HCT116 (cell line): ENCODE measurements around the gene CXADR.

ENCODE experiments used
- CEBPB ChIP-seq: IDR thresholded peaks from 2 replicates; pipeline ENCODE4 v1.6.1; 2012; ENCODE audit warnings: low read depth
- CTCF ChIP-seq, 3 experiments: fragments of 200-600 bp in 1 of 3; sonication (generic) in 1 of 3; IDR thresholded peaks in 2 of 3; conservative IDR thresholded peaks in 1 of 3; 2 replicates each; pipeline ENCODE4 v1.5.1; 2012 to 2017; ENCODE audit warnings: low read depth in 2 of 3, low read length in 2 of 3, antibody characterized with exemption in 1 of 3, borderline replicate concordance in 1 of 3, control low read depth in 1 of 3, mild to moderate bottlenecking in 1 of 3, mixed read lengths in 1 of 3, mixed run types in 1 of 3, moderate library complexity in 1 of 3; ENCODE audit not compliant: insufficient read depth in 1 of 3
- EZH2 ChIP-seq: fragments of 200-600 bp; sonication (generic); IDR thresholded peaks from 2 replicates; pipeline ENCODE4 v1.6.1; 2017; ENCODE audit warnings: antibody characterized with exemption, mixed run types
- MAX ChIP-seq: IDR thresholded peaks from 2 replicates; pipeline ENCODE4 v1.6.1; 2012
- POLR2A ChIP-seq: IDR thresholded peaks from 2 replicates; pipeline ENCODE4 v1.7.0; 2011; ENCODE audit warnings: borderline replicate concordance; ENCODE audit not compliant: insufficient read depth, insufficient read length; ENCODE audit errors: extremely low read depth
- POLR2AphosphoS5 ChIP-seq: IDR thresholded peaks from 2 replicates; pipeline ENCODE4 v1.6.1; 2011; ENCODE audit warnings: mild to moderate bottlenecking, low read depth, low read length, moderate library complexity
- SIN3A ChIP-seq: IDR thresholded peaks from 2 replicates; pipeline ENCODE4 v1.6.1; 2012; ENCODE audit warnings: low read depth
- SP1 ChIP-seq: IDR thresholded peaks from 2 replicates; pipeline ENCODE4 v1.6.1; 2012; ENCODE audit warnings: low read depth
- YY1 ChIP-seq: IDR thresholded peaks from 2 replicates; pipeline ENCODE4 v1.6.1; 2011; ENCODE audit warnings: low read length, low read depth, moderate library complexity, mild to moderate bottlenecking; ENCODE audit not compliant: insufficient replicate concordance; ENCODE audit errors: extremely low read depth
- ZFX ChIP-seq: fragments of 450-650 bp; IDR thresholded peaks from 2 replicates; pipeline ENCODE4 v1.6.1; 2017
- TF ChIP-seq, protein P1 (sequence below): IDR thresholded peaks from 2 replicates; pipeline ENCODE4 v1.6.1; 2012; ENCODE audit warnings: low read depth
- TF ChIP-seq, protein P2 (sequence below): IDR thresholded peaks from 2 replicates; pipeline ENCODE4 v1.6.1; 2012

DNA sequence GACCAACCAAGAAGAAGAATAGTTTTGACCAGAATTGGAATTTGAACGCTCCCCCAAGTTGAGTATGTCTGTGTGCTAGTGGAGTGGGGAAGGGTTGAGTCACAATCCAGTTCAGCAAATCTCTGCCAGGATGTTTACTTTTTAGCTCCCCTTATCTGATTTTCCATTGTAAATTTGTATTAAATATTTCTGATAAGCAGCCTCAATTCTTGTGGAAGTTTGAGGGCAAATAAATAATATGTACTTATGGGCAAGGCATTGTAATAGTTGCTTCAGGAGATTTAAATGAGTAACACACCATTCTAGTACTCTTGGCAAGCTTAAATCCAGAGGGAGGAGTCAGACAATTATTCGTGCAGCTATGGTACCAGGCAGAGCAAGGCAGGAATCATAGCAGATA is 14.4 kb downstream of the CXADR start:
- TF ChIP-seq CEBPB (no peak), CTCF (IDR thresholded peaks at IDR 0.05 in 2 of 3, conservative IDR thresholded peaks at IDR 0.05 in 1 of 3; ENCODE audit: borderline replicate concordance in 1 of 3, insufficient read depth in 1 of 3, low read depth in 2 of 3, low read length in 2 of 3) (no peak), POLR2A (no peak), POLR2AphosphoS5 (no peak), SP1 (no peak), ZFX (no peak), YY1 (no peak), SIN3A (no peak), EZH2 (no peak), MAX (no peak)
- TF ChIP-seq, protein P1, sequence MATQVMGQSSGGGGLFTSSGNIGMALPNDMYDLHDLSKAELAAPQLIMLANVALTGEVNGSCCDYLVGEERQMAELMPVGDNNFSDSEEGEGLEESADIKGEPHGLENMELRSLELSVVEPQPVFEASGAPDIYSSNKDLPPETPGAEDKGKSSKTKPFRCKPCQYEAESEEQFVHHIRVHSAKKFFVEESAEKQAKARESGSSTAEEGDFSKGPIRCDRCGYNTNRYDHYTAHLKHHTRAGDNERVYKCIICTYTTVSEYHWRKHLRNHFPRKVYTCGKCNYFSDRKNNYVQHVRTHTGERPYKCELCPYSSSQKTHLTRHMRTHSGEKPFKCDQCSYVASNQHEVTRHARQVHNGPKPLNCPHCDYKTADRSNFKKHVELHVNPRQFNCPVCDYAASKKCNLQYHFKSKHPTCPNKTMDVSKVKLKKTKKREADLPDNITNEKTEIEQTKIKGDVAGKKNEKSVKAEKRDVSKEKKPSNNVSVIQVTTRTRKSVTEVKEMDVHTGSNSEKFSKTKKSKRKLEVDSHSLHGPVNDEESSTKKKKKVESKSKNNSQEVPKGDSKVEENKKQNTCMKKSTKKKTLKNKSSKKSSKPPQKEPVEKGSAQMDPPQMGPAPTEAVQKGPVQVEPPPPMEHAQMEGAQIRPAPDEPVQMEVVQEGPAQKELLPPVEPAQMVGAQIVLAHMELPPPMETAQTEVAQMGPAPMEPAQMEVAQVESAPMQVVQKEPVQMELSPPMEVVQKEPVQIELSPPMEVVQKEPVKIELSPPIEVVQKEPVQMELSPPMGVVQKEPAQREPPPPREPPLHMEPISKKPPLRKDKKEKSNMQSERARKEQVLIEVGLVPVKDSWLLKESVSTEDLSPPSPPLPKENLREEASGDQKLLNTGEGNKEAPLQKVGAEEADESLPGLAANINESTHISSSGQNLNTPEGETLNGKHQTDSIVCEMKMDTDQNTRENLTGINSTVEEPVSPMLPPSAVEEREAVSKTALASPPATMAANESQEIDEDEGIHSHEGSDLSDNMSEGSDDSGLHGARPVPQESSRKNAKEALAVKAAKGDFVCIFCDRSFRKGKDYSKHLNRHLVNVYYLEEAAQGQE = no peak
- TF ChIP-seq, protein P2, sequence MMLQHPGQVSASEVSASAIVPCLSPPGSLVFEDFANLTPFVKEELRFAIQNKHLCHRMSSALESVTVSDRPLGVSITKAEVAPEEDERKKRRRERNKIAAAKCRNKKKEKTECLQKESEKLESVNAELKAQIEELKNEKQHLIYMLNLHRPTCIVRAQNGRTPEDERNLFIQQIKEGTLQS = no peak
